GM18508 (cell line): ENCODE results near the gene ARID5B.

Source experiments
- ATAC-seq: cut with Tn5 transposase; IDR thresholded peaks from one replicate; pipeline ENCODE4 v1.9.1; 2021; ENCODE audit warnings: moderate number of reproducible peaks; ENCODE audit not compliant: insufficient read depth, unreplicated experiment

The ARID5B gene

GRCh38 chr10:62109587-62110293 is 208.2 kb downstream of the ARID5B start:
- peak; percentile 79 for ATAC-seq

DNA sequence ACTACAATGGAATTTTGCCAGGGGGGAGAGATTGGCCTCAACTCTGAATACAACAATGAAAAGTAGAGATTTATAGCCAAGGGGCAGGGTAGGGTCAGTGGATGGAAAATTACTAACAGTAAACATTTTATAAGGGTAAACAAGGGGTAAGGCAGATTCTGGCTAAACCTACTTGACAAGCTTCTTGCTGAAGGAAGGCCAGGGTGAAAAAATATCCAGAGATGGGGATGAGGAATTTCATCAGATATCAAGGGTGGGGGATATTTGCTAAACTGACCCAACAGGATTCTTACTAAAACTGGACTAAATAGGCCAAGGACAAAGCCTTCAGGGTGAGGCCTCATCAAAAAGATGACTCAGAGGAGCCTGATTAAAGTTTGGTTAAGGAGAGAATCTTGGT is 210.8 kb downstream of the ARID5B start:
- ATAC-seq = no peak

DNA sequence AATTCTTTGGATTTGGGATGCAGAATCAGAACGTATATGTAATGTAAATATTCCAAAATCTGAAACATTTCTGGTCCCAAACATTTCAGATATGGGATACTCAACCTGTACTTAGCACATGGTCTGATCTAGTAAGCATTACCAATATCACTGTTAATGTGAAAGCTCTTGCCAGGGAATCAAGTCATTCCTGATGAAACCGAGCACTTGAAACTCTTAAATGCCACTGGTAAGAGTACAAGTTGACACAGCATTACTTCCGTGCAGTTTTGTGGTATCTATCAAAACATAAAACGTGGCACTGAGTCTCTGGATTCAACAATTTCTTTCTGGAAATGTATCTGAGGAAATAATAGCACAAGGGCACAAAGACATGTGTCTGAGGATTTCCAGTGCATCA is 211.5 kb downstream of the ARID5B start:
- ATAC-seq = no peak

GRCh38 chr10:62113680-62114079 is 212.2 kb downstream of the ARID5B start:
- ATAC-seq = no peak

- no peak for ATAC-seq
Observed at GRCh38 chr10:62115321-62115720, 213.8 kb downstream of the ARID5B start.

GRCh38 chr10:62115842-62116241 is 214.3 kb downstream of the ARID5B start:
- ATAC-seq = no peak

DNA sequence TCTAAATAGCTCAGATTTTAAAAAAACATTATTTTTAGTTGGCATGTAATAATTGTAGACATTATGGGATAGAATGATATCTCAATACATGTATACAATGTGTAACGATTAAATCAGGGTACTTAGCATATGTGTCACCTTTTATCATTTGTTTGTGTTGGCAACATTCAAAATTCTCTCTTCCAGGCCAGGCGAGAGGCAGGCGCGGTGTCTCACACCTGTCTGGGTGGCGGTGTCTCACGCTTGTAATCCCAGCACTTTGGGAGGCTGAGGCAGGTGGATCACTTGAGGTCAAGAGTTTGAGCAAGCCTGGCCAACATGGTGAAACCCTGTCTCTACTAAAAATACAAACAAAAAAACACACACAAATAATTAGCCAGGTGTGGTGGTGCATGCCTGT is 215.4 kb downstream of the ARID5B start:
- no peak for ATAC-seq

DNA sequence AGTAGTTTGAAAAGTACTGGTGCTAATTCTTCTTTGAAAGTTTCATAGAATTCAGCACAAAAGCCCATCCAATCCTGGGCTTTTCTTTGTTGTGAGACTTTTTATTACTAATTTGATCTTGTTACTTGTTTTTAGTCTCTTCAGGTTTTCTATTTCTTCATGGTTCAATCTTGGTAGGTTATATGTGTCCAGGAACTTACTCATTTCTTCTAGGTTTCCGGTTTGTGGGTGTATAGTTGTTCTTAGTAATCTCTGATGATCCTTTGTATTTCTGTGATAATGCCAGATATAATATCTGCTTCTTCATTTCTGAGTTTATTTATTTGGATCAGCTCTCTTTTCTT is 219.7 kb downstream of the ARID5B start:
- no peak for ATAC-seq

- no peak for ATAC-seq
Observed at GRCh38 chr10:62127975-62128374, 226.5 kb downstream of the ARID5B start.

DNA sequence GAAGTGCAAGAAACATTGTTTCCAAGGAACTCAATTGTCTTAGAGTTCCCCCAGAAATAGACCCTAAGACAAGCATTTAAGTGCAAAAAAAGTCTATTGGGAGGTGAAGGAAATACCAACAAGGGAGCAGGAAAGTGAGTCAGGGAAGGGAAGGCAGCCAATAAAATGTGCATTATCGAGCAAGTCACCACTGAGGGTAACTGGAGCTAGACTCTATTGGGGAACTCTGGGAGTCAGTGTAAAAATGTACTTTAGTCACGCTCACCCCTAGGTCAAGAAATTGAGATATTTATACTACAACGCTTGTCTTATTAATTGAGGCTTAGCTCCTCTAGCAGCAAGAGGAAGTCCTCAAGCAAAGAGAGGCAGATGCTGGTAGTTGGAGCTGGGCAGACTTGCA is 229.4 kb downstream of the ARID5B start:
- ATAC-seq = no peak

DNA sequence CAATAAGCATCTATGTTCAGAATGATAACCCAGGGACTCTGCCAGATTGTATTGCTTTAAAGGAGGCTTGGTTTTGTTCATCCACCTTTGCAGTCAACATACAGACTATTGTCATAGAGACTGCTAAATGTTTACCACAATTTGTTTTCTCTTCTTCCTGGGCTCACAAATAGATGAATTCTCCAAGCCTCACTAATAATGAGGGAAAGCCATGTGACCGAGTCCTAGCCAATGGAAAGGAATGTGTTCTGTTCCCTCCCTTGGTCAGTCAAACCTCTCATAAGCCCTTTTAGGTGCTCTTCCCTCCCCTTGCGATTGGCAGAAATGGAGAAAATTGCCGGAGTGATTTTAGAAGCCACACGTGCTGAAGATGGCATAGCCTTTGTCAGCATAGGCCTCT is 230.2 kb downstream of the ARID5B start:
- no peak for ATAC-seq

DNA sequence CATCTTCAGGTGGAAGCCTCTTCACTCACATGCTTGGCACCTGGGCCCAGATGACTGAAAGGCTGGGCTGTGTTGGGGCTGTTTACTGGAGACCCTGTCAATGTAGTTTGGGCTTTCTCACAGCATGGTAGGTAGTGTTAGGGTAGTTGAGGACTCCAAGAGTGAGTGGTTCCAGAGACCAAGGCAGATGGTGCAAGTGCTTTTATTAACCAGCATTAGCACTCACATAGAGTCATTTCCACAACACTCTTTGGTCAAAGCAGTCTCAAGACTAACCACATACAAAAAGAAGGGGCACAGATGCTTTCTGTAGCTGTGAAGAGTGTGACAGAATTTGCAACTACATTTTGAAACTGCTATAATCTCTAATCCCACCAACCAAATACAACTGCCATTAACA is 232.1 kb downstream of the ARID5B start:
- peak; percentile 82 for ATAC-seq

DNA sequence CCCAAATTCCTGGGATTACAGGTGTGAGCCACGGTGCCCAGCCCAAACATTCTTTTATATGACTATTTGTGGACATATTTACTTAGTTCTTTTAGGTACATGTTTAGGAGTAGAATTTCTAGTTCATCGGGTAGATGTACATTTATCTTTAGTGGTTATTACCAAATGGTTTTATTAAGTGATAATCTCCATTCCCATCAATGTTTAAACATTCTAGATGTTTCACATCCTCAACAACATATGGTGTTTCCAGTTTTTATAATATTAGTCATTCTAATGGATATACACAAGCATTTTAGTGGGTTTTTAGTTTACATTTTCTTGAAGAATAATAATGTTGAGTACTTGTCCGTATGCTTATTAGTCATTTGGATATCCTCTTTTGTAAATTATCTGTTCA is 235.4 kb downstream of the ARID5B start:
- ATAC-seq = no peak
